Mesendoderm (in vitro differentiated cells): ENCODE measurements around the gene CHCHD10.
A peak's percentile ranks its signal among the peaks of the same experiment; 100 is the strongest.

Source experiments
- DNase-seq: peaks from one replicate; pipeline ENCODE4 v3.0.0; 2013
- H2AK5ac ChIP-seq: 2 replicates; pipeline ENCODE4 v1.6.1; 2013; ENCODE audit warnings: low read length, inconsistent platforms
- H2BK120ac ChIP-seq: 2 replicates; pipeline ENCODE4 v1.6.1; 2013; ENCODE audit warnings: low read depth, mild to moderate bottlenecking, low read length, moderate library complexity, mixed read lengths
- H2BK15ac ChIP-seq: replicated peaks from 2 replicates; pipeline ENCODE4 v1.6.1; 2013; ENCODE audit warnings: low read depth, mild to moderate bottlenecking, moderate library complexity
- H2BK5ac ChIP-seq: 2 replicates; pipeline ENCODE4 v1.6.1; 2013; ENCODE audit warnings: low read length, inconsistent platforms
- H3K18ac ChIP-seq: 2 replicates; pipeline ENCODE4 v1.6.1; 2013; ENCODE audit warnings: mild to moderate bottlenecking, low read length, mixed read lengths
- H3K23ac ChIP-seq: one replicate; pipeline ENCODE4 v1.6.1; 2013; ENCODE audit warnings: low read length
- H3K27ac ChIP-seq: 2 replicates; pipeline ENCODE4 v1.5.1; 2013; ENCODE audit warnings: low read depth, mild to moderate bottlenecking, inconsistent platforms, low read length, moderate library complexity
- H3K27me3 ChIP-seq: 2 replicates; pipeline ENCODE4 v1.6.1; 2013; ENCODE audit warnings: low read length, control low read depth, mild to moderate bottlenecking, inconsistent platforms; ENCODE audit not compliant: insufficient read depth, poor library complexity
- H3K36me3 ChIP-seq: 2 replicates; pipeline ENCODE4 v1.6.1; 2013; ENCODE audit warnings: low read length, inconsistent platforms; ENCODE audit not compliant: control insufficient read depth, insufficient read depth
- H3K4ac ChIP-seq: one replicate; pipeline ENCODE4 v1.6.1; 2013; ENCODE audit warnings: low read depth, mild to moderate bottlenecking, low read length, moderate library complexity
- H3K4me1 ChIP-seq: 2 replicates; pipeline ENCODE4 v1.6.1; 2013; ENCODE audit warnings: low read depth, low read length, inconsistent platforms; ENCODE audit not compliant: control insufficient read depth
- H3K4me2 ChIP-seq: 2 replicates; pipeline ENCODE4 v1.6.1; 2013; ENCODE audit warnings: low read length
- H3K4me3 ChIP-seq: 2 replicates; pipeline ENCODE4 v1.5.1; 2013; ENCODE audit warnings: mild to moderate bottlenecking, low read length
- H3K56ac ChIP-seq: one replicate; pipeline ENCODE4 v1.6.1; 2013; ENCODE audit warnings: low read length
- H3K79me1 ChIP-seq: 2 replicates; pipeline ENCODE4 v1.6.1; 2013; ENCODE audit warnings: low read length, inconsistent platforms
- H3K79me2 ChIP-seq: 2 replicates; pipeline ENCODE4 v1.6.1; 2013; ENCODE audit warnings: mild to moderate bottlenecking, low read length; ENCODE audit not compliant: control insufficient read depth, insufficient read depth
- H3K9ac ChIP-seq: 2 replicates; pipeline ENCODE4 v1.6.1; 2013; ENCODE audit warnings: low read length, inconsistent platforms
- H4K5ac ChIP-seq: one replicate; pipeline ENCODE4 v1.6.1; 2013; ENCODE audit warnings: low read length
- H4K8ac ChIP-seq: one replicate; pipeline ENCODE4 v1.6.1; 2013; ENCODE audit warnings: low read depth, mild to moderate bottlenecking, control low read depth, low read length, moderate library complexity
- WGBS: extraction: QIAGEN DNeasy Blood & Tissue Kit; methylation state at CpG from one replicate; pipeline ENCODE4 v1.1.7; 2013; ENCODE audit warnings: low lambda C conversion rate, missing lambda C conversion rate; ENCODE audit not compliant: insufficient coverage; ENCODE audit errors: extremely low coverage; 5-methylcytosine and 5-hydroxymethylcytosine counted together

Gene CHCHD10

DNA sequence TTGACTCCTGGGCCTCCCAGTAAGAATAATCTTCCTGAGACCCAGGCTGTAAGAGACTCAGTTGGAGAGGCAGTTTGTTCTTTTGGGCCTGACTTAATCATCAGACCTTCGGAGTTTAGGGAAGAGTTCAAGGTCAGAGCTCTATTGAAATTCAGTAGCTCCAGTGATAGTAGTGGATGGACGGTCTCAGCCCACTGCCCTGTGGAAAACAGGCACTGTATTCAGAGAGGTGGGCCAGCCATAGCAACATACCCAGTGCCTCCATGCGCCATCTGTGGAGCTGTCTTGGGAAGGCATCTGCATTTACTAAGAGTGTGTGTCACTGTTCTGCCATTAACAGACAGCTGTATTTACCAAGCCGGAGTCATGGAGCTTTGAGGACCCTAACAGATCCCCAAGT, 21.9 kb upstream of the CHCHD10 start:
- H2BK15ac ChIP-seq: no peak overlapping the region
- peaks cover 7% of the 10 kb centered on the region for H3K36me3 ChIP-seq
- H3K27ac ChIP-seq: no peak overlapping the region
- H3K79me2 ChIP-seq: peaks cover 43% of the 10 kb centered on the region
- H3K18ac ChIP-seq: no peak overlapping the region
- no CpG with 5 or more reads among the region's 4 CpGs for WGBS
- H3K23ac ChIP-seq: no peak overlapping the region
- peak overlapping the region; percentile 22 for H3K9ac ChIP-seq
- H2AK5ac ChIP-seq: no peak overlapping the region
- H3K27me3 ChIP-seq: no peaks in the 10 kb centered on the region
- H4K8ac ChIP-seq: no peak overlapping the region
- no peak overlapping the region for H2BK120ac ChIP-seq
- peak; percentile 43 for DNase-seq
- no peak overlapping the region for H3K4me2 ChIP-seq
- no peak overlapping the region for H3K4ac ChIP-seq
- peak overlapping the region; percentile 46 for H3K56ac ChIP-seq
- no peak overlapping the region for H4K5ac ChIP-seq
- H2BK5ac ChIP-seq: no peak overlapping the region
- peaks cover 3% of the 10 kb centered on the region for H3K4me1 ChIP-seq
- H3K79me1 ChIP-seq: peaks cover 27% of the 10 kb centered on the region
- H3K4me3 ChIP-seq: no peak overlapping the region

DNA sequence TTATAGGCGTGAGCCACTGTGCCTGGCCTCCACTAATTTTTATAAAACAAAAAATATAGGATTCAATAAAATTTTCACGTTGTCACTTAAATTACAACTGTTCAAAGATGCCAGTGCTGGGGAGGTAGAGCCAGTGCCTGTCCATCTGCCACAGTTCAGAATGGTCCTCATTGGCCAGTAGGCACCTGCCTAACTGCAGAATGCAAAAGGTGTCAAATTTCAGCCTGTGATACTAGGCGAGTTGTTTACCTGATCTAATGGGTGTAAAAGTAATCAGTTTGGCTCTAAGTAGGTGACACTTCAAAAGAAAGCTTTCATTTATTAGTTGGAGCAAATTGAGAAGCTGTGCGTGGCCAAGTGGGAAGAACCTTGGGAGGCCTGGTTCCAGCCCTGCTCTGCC, 21.3 kb upstream of the CHCHD10 start:
- no peak overlapping the region for H3K56ac ChIP-seq
- H3K23ac ChIP-seq: no peak overlapping the region
- no peak overlapping the region for H3K9ac ChIP-seq
- DNase-seq: peak; percentile 51
- no peak overlapping the region for H4K5ac ChIP-seq
- H3K18ac ChIP-seq: no peak overlapping the region
- H3K27ac ChIP-seq: no peak overlapping the region
- no CpG with 5 or more reads among the region's 4 CpGs for WGBS
- H4K8ac ChIP-seq: no peak overlapping the region
- H3K27me3 ChIP-seq: no peaks in the 10 kb centered on the region
- H3K36me3 ChIP-seq: peaks cover 6% of the 10 kb centered on the region
- H3K4me1 ChIP-seq: peaks cover 3% of the 10 kb centered on the region
- peaks cover 27% of the 10 kb centered on the region for H3K79me1 ChIP-seq
- no peak overlapping the region for H2AK5ac ChIP-seq
- peaks cover 43% of the 10 kb centered on the region for H3K79me2 ChIP-seq
- H3K4ac ChIP-seq: no peak overlapping the region
- no peak overlapping the region for H3K4me3 ChIP-seq
- H2BK5ac ChIP-seq: no peak overlapping the region
- no peak overlapping the region for H2BK120ac ChIP-seq
- no peak overlapping the region for H2BK15ac ChIP-seq
- H3K4me2 ChIP-seq: no peak overlapping the region

GRCh38 chr22:23787910-23788309, 20.1 kb upstream of the CHCHD10 start:
- H3K36me3 ChIP-seq: peaks cover 2% of the 10 kb centered on the region
- no peak overlapping the region for H4K5ac ChIP-seq
- peaks cover 27% of the 10 kb centered on the region for H3K79me1 ChIP-seq
- H2AK5ac ChIP-seq: no peak overlapping the region
- H3K23ac ChIP-seq: peak overlapping the region; percentile 80
- H2BK120ac ChIP-seq: no peak overlapping the region
- no peaks in the 10 kb centered on the region for H3K27me3 ChIP-seq
- peak overlapping the region; percentile 98 for H3K9ac ChIP-seq
- H3K79me2 ChIP-seq: peaks cover 43% of the 10 kb centered on the region
- DNase-seq: no peak
- H2BK5ac ChIP-seq: no peak overlapping the region
- no CpG with 5 or more reads among the region's 3 CpGs for WGBS
- no peak overlapping the region for H3K18ac ChIP-seq
- no peak overlapping the region for H4K8ac ChIP-seq
- H2BK15ac ChIP-seq: no peak overlapping the region
- H3K4me2 ChIP-seq: peak overlapping the region; percentile 99
- H3K4ac ChIP-seq: no peak overlapping the region
- peaks cover 3% of the 10 kb centered on the region for H3K4me1 ChIP-seq
- H3K27ac ChIP-seq: no peak overlapping the region
- peak overlapping the region; percentile 98 for H3K4me3 ChIP-seq
- peak overlapping the region; percentile 96 for H3K56ac ChIP-seq

GRCh38 chr22:23787600-23787896, 19.8 kb upstream of the CHCHD10 start:
- peak overlapping the region; percentile 98 for H3K4me3 ChIP-seq
- H3K79me1 ChIP-seq: peaks cover 27% of the 10 kb centered on the region
- H3K27me3 ChIP-seq: no peaks in the 10 kb centered on the region
- H2BK5ac ChIP-seq: no peak overlapping the region
- no CpG with 5 or more reads among the region's 5 CpGs for WGBS
- peak overlapping the region; percentile 96 for H3K56ac ChIP-seq
- H3K4me2 ChIP-seq: peak overlapping the region; percentile 99
- H3K9ac ChIP-seq: peak overlapping the region; percentile 98
- no peak overlapping the region for H3K4ac ChIP-seq
- H4K8ac ChIP-seq: no peak overlapping the region
- no peak for DNase-seq
- peaks cover 2% of the 10 kb centered on the region for H3K36me3 ChIP-seq
- no peak overlapping the region for H2BK120ac ChIP-seq
- H3K23ac ChIP-seq: peak overlapping the region; percentile 80
- peaks cover 43% of the 10 kb centered on the region for H3K79me2 ChIP-seq
- no peak overlapping the region for H2BK15ac ChIP-seq
- H4K5ac ChIP-seq: no peak overlapping the region
- no peak overlapping the region for H3K27ac ChIP-seq
- H2AK5ac ChIP-seq: no peak overlapping the region
- H3K18ac ChIP-seq: no peak overlapping the region
- peaks cover 3% of the 10 kb centered on the region for H3K4me1 ChIP-seq

- Histone ChIP-seq H3K27ac (peak within 1 kb of the TSS; percentile 100), H3K79me2 (peaks cover 39% of the 10 kb centered on the region), H2BK120ac (peak within 1 kb of the TSS; percentile 76), H3K9ac (peak within 1 kb of the TSS; percentile 99), H3K23ac (peak within 1 kb of the TSS; percentile 80), H3K27me3 (no peaks in the 10 kb centered on the region), H3K79me1 (peaks cover 24% of the 10 kb centered on the region), H3K4me2 (peak within 1 kb of the TSS; percentile 99), H2BK15ac (no peak within 1 kb of the TSS), H2AK5ac (peak within 1 kb of the TSS; percentile 4), H3K18ac (peak within 1 kb of the TSS; percentile 100), H3K36me3 (peaks cover 2% of the 10 kb centered on the region), H3K4me3 (peak within 1 kb of the TSS; percentile 98), H3K4me1 (peaks cover 3% of the 10 kb centered on the region), H2BK5ac (peak within 1 kb of the TSS; percentile 91), H4K5ac (no peak within 1 kb of the TSS), H3K4ac (peak within 1 kb of the TSS; percentile 100), H3K56ac (peak within 1 kb of the TSS; percentile 100), H4K8ac (peak within 1 kb of the TSS; percentile 100)
- peak; percentile 93 for DNase-seq
- WGBS: no CpG with 5 or more reads among the region's 97 CpGs
Observed at GRCh38 chr22:23786752-23787599, 19.2 kb upstream of the CHCHD10 start, which contains the start of gene SMARCB1. TSS of gene SMARCB1 (plus strand) at chr22:23786966. CDS start at chr22:23787170, 204 bp downstream.
